ENCODE measurements around the gene CPNE2.

The CPNE2 gene

GRCh38 chr16:57138281-57138935 is 46.0 kb downstream of the CPNE2 start:
- TF ChIP-seq REST (IDR thresholded peaks at IDR 0.05; ENCODE audit: insufficient read depth in 1 of 2, low read depth in 2 of 2, low read length in 2 of 2), result no peak
- no peak for TF ChIP-seq SIN3A (IDR thresholded peaks at IDR 0.05; ENCODE audit: borderline replicate concordance, insufficient read depth, low read length)
- TF ChIP-seq TAF1 (IDR thresholded peaks at IDR 0.05; ENCODE audit: borderline replicate concordance, insufficient read depth, low read length), result no peak
- no peak for TF ChIP-seq FOXP2 (optimal IDR thresholded peaks at IDR 0.05; ENCODE audit: borderline replicate concordance, extremely low read depth, extremely low read length, insufficient read depth)
- no peak for TF ChIP-seq POLR2AphosphoS5 (IDR thresholded peaks at IDR 0.05; ENCODE audit: low read depth, low read length)

GRCh38 chr16:57140931-57141668 is 48.7 kb downstream of the CPNE2 start:
- TF ChIP-seq FOXP2 (optimal IDR thresholded peaks at IDR 0.05; ENCODE audit: borderline replicate concordance, extremely low read depth, extremely low read length, insufficient read depth) (no peak), REST (IDR thresholded peaks at IDR 0.05; ENCODE audit: insufficient read depth in 1 of 2, low read depth in 2 of 2, low read length in 2 of 2) (no peak), TAF1 (IDR thresholded peaks at IDR 0.05; ENCODE audit: borderline replicate concordance, insufficient read depth, low read length) (no peak), POLR2AphosphoS5 (IDR thresholded peaks at IDR 0.05; ENCODE audit: low read depth, low read length) (no peak), SIN3A (IDR thresholded peaks at IDR 0.05; ENCODE audit: borderline replicate concordance, insufficient read depth, low read length) (no peak)

DNA sequence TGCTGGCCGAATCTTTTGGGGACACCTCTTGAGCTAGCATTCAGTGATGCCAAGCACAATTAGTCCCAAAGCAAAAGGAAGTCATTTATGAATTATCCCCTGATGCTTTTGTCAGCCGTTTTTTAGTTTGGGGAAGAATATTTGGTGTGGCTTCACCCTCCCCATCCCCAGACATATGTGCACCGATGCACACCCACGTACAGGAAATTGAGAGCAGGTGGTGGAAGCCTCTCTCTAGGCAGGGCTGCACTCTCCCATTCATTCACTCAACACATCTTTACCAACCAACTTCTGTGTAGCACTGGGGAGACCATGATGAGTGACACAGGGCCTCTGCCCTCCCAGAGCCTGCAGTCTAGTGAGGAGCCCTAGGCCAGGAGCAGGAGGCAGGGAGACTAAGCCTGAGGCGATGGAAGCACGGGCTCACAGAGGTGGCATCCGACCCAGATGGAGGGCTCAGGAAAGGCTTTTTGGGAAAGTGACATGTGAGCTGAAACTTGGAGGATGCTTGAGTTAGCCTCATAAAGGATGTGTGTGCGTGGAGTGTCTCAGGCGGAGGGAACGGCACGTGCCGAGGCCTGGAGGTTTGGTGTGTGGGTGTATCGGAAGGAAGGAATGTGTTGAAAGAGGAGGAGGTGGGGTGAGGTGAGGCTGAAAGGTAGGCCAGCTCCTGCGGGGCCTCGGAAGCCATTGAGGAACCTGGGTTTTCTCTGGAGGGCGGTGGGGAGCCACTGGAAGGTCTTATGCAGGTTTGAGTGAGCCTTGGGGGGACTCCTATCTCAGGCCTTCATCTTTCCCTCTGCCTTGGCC is 49.6 kb downstream of the CPNE2 start:
- no peak for TF ChIP-seq REST (IDR thresholded peaks at IDR 0.05; ENCODE audit: insufficient read depth in 1 of 2, low read depth in 2 of 2, low read length in 2 of 2)
- no peak for TF ChIP-seq SIN3A (IDR thresholded peaks at IDR 0.05; ENCODE audit: borderline replicate concordance, insufficient read depth, low read length)
- TF ChIP-seq FOXP2 (optimal IDR thresholded peaks at IDR 0.05; ENCODE audit: borderline replicate concordance, extremely low read depth, extremely low read length, insufficient read depth), result no peak
- TF ChIP-seq POLR2AphosphoS5 (IDR thresholded peaks at IDR 0.05; ENCODE audit: low read depth, low read length), result no peak
- no peak for TF ChIP-seq TAF1 (IDR thresholded peaks at IDR 0.05; ENCODE audit: borderline replicate concordance, insufficient read depth, low read length)

- no peak for TF ChIP-seq FOXP2 (optimal IDR thresholded peaks at IDR 0.05; ENCODE audit: borderline replicate concordance, extremely low read depth, extremely low read length, insufficient read depth)
- TF ChIP-seq SIN3A (IDR thresholded peaks at IDR 0.05; ENCODE audit: borderline replicate concordance, insufficient read depth, low read length), result no peak
- TF ChIP-seq TAF1 (IDR thresholded peaks at IDR 0.05; ENCODE audit: borderline replicate concordance, insufficient read depth, low read length), result no peak
- TF ChIP-seq REST (IDR thresholded peaks at IDR 0.05; ENCODE audit: insufficient read depth in 1 of 2, low read depth in 2 of 2, low read length in 2 of 2), result no peak
- no peak for TF ChIP-seq POLR2AphosphoS5 (IDR thresholded peaks at IDR 0.05; ENCODE audit: low read depth, low read length)
Measured at GRCh38 chr16:57143149-57143921, 51.0 kb downstream of the CPNE2 start.

Measured in PFSK-1 (cell line).